ENCODE measurements around the gene DNAJC15.

GRCh38 chr13:43154156-43154651 lies 130.8 kb downstream of the DNAJC15 start:
- TF ChIP-seq POLR2A (IDR thresholded peaks at IDR 0.05; ENCODE audit: low read length), result no peak
- no peak for TF ChIP-seq GATA1 (IDR thresholded peaks at IDR 0.05; ENCODE audit: low read depth, low read length)

Data from erythroblast (primary cell).